Stimulated activated naive CD8-positive, alpha-beta T cell treated with anti-CD3 and anti-CD28 coated beads, Interleukin-15, amount 100 ng/mL, for 72 hours (primary cell): ENCODE results near the gene HOXB1.

ENCODE experiments used
- ATAC-seq: fragments of 150-1000 bp; cut with Tn5 transposase; 2 replicates; pipeline ENCODE4 v1.10.0; 2021; ENCODE audit warnings: mild to moderate bottlenecking, moderate library complexity
- DNase-seq, 2 donors: peaks; one replicate each; pipeline ENCODE4 v3.0.0; 2021 to 2022
- H3K27ac Mint-ChIP-seq, 2 donors: one replicate each; pipeline ENCODE4 v1.8.0; 2022; ENCODE audit warnings: mild to moderate bottlenecking in 2 of 2, mixed read lengths in 2 of 2, moderate library complexity in 2 of 2
- H3K27me3 Mint-ChIP-seq: one replicate; pipeline ENCODE4 v1.8.0; 2022; ENCODE audit warnings: mixed read lengths
- H3K4me1 Mint-ChIP-seq: one replicate; pipeline ENCODE4 v1.8.0; 2022; ENCODE audit warnings: mild to moderate bottlenecking, mixed read lengths
- H3K4me3 Mint-ChIP-seq, 2 donors: one replicate each; pipeline ENCODE4 v1.8.0; 2022; ENCODE audit warnings: mild to moderate bottlenecking in 2 of 2, mixed read lengths in 2 of 2, moderate library complexity in 1 of 2
- H3K9me3 Mint-ChIP-seq, 2 donors: one replicate each; pipeline ENCODE4 v1.8.0; 2022; ENCODE audit warnings: mixed read lengths in 2 of 2

The HOXB1 gene

DNA sequence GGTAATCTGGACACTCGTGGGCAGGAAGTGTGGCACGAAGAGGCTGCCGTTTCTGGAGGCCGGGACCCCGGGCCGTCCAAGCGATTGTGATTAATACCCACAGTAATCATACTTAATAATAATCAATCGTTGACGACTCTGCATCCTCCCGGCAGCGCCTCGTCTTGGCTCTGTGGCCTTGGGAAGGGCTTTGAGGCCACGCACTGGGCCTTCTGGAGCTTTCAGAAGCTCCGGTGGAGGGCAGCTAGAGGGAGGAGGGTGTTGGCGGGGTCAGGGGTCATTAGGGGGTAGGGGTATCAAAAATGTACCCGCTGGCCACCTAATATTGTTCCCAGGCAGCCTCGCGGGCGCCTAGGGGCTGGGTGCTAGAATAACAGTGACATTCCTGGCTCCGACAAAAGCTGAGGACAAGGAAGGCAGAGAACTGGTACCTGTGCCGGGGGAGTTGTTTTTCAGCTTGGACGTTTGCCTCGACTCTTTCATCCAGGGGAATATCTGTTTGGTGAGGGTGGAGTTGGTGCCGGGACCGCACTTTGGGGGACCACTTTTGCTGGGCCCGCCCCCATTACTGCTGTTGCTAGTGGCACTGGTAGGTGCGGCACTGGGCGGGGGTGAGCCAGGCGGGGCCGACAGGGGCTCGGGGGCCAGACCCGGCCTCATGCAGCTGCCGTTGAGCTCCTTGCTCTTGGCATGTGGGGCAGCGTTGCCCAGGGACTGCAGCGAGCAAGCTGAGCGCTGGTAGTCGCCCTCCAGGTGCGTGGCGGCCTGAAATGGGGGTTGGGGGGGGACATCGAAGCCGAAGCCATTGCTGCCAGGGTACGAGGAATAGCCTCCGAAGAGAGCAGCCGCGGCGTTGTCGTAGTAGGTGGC lies 21.0 kb upstream of the HOXB1 start:
- no peaks in the 10 kb centered on the region for H3K9me3 Mint-ChIP-seq
- DNase-seq, result no peak
- no peak overlapping the region for H3K27ac Mint-ChIP-seq
- H3K4me3 Mint-ChIP-seq, result no peak overlapping the region
- no peak for ATAC-seq
- peaks cover 32% of the 10 kb centered on the region for H3K27me3 Mint-ChIP-seq
- H3K4me1 Mint-ChIP-seq, result peaks cover 21% of the 10 kb centered on the region

DNA sequence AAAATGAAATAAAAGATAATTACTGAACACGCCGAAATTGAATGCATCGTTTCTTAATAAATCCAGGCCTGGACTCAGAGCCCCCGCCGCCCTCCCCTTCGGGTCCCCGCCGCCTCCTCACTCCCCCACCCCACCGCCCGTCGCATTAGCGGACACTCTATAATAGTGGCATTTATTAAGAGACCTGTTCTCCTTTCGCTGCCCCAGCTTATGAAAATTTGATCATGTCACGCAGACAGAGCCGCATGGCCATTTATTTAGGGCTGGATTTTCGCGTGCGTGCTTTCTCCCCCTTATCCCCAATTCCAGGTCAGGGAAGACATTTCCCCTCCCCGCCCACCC lies 20.4 kb upstream of the HOXB1 start:
- Mint-ChIP-seq H3K4me3 (no peak overlapping the region), H3K4me1 (peaks cover 27% of the 10 kb centered on the region), H3K27ac (no peak overlapping the region), H3K9me3 (no peaks in the 10 kb centered on the region), H3K27me3 (peaks cover 32% of the 10 kb centered on the region)
- ATAC-seq, result no peak
- DNase-seq, result no peak

DNA sequence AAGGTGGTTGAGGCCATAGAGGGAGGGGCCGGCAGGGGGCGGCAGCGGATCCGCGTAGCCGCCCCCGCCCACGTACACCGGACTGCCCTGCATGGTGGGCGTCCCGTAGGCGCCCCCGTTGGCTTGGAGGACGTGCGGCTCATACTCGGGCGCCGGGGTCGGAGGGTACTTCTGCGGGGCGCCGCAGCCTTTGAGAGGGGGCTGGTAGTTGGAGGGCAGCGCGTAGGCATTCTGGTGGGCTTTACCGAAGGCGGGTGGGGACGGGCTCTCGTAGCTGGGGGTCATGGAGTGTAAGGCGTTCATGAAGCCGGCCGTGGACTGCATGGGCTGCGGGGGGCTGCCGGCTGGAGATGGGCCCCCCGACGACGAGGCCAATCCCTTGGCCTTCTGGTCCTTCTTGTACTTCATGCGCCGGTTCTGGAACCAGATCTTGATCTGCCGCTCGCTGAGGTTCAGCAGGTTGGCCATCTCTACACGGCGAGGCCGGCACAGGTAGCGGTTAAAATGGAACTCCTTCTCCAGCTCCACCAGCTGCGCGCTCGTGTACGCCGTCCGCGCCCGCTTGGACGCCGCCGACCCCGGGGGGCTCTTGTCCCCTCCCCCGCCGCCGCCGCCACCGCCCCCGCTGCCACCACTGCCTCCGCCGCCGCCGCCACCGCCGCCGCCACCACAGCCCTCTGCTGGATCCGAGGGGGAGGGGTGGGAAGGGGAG lies 19.8 kb upstream of the HOXB1 start:
- no peak for DNase-seq

DNA sequence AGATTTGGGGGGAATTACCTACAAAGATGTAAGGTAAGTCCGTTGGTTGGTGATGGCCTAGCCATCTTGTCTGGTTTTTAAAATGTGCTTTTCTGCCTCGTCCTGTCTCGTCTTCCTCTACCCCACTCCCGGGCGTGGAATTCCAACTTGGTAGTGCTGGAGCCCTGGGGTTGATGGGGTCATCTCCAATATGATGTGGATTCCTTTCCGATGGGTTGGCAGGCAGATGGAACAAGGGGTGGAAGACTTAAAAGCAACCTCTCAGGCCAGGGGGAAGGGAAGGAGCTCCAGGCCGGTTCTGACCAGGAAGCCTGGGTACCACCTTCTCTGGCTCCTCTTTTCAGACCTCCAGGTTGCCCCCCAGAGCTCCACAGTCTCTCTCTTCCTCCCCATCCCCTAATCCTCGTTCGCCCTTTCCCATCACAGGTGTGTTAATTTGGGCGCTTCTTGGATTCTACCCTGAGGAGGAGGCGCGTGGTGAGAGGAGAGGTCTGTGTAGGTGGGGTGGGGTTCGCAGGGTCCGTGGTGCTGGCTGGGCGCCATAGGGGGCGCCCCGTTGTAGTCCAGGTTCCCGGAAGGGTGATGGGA lies 19.2 kb upstream of the HOXB1 start:
- Mint-ChIP-seq H3K9me3 (no peaks in the 10 kb centered on the region), H3K4me3 (no peak overlapping the region), H3K27me3 (peaks cover 32% of the 10 kb centered on the region), H3K27ac (no peak overlapping the region), H3K4me1 (peaks cover 24% of the 10 kb centered on the region)
- no peak for DNase-seq
- ATAC-seq, result no peak

More for the DNA sequence above, 19.8 kb upstream of the HOXB1 start:
- peaks cover 24% of the 10 kb centered on the region for H3K4me1 Mint-ChIP-seq
- H3K4me3 Mint-ChIP-seq, result no peak overlapping the region
- H3K27ac Mint-ChIP-seq, result peak overlapping the region in 1 of 2 donors; percentile 93
- peak; percentile 32 for ATAC-seq
- no peaks in the 10 kb centered on the region for H3K9me3 Mint-ChIP-seq
- peaks cover 32% of the 10 kb centered on the region for H3K27me3 Mint-ChIP-seq

DNA sequence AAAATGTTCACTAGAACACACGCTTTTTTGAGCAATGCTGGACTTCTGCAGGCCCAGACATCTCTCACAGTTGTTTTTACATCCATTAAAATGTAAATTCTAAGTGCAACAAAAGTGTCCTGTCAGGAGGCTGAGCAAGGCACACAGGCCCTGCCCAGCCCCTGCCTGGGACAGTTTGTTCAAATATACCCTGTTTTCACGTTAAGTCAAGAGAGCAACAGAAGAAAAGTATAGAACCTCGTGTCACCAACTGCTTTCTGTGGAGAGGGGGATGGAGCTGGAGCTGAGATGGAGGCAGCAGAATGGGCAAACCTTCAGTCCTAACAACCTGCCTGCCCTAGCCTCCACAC lies 18.4 kb upstream of the HOXB1 start:
- no peak overlapping the region for H3K27ac Mint-ChIP-seq
- peaks cover 23% of the 10 kb centered on the region for H3K4me1 Mint-ChIP-seq
- peaks cover 32% of the 10 kb centered on the region for H3K27me3 Mint-ChIP-seq
- no peak for DNase-seq
- H3K9me3 Mint-ChIP-seq, result no peaks in the 10 kb centered on the region
- ATAC-seq, result no peak
- H3K4me3 Mint-ChIP-seq, result no peak overlapping the region

DNA sequence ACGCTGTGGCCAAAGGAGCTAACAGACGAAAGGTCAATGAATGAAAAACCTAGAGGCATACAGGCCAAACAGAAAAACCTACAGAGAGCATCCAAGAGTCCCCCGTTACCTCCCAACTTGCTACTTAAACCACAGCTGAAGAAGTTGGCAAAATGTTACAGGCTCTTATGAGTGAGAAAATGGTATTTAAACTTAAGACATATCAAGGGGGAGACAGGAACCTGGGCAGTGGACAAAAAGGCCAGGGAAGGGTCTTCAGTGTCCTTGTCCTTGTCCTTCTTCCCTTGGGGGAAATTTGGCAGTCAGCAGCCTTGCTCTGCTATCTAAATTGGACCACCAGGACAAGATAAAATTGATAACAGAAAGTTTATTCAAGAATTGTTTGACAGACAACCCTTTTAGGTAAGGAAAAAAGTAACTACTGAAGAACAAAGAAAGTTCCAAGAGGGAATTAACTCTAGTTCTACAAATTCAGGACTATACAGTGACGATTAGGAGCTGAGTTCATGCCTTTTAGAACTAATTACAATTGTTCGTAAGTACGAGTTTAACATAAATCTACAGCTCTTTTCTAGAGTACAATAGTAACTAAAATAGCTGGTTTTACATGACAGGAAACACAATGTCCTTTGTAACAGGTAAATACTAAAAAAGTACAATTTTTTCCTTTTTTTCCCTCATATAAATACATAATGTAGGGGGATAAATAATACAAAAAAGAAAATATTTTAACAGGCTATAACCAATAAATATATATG lies 17.9 kb upstream of the HOXB1 start:
- Mint-ChIP-seq H3K4me3 (peak overlapping the region in 1 of 2 donors; percentile 59), H3K27me3 (peaks cover 32% of the 10 kb centered on the region), H3K4me1 (peaks cover 28% of the 10 kb centered on the region), H3K27ac (no peak overlapping the region), H3K9me3 (no peaks in the 10 kb centered on the region)
- ATAC-seq (no peak), DNase-seq (no peak)

DNA sequence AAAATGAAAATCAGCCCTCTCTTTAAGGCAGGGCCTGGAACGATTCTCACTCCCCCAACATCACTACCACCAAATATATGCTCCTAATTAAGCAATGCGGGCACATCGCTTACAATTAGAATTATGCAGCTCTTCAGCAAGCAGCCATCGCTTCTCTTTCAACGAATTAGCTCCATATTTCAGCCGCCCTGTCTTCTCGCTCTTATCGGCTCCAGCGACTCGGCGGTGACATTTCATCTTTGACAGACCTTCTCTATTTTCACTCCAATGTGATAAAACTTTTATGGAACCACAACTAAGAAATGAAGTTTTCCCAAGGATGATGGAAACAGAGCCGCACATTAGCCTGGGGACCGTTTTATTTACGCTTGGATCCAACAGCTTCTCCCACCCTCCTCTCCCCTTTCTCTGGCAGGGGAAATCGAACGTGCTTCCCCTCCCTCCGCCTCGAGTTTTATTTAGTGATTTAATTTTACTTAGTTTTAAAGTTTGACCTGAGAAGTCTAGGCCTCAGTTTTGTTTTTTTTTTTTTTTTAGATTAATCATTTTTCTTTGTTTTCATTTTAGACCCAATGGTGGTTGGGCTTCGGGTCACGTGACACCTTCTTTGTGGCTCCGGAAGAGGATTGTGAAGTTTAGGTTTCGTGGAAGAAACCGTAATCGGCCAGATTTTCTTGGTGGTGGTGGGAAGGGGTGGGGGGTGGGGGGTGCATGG lies 17.2 kb upstream of the HOXB1 start:
- DNase-seq, result no peak
- H3K4me3 Mint-ChIP-seq, result peak overlapping the region; percentile 33 to 59
- H3K4me1 Mint-ChIP-seq, result peaks cover 33% of the 10 kb centered on the region
- peaks cover 39% of the 10 kb centered on the region for H3K27me3 Mint-ChIP-seq
- H3K27ac Mint-ChIP-seq, result peak overlapping the region; percentile 21 to 27
- H3K9me3 Mint-ChIP-seq, result no peaks in the 10 kb centered on the region
- ATAC-seq, result no peak

DNA sequence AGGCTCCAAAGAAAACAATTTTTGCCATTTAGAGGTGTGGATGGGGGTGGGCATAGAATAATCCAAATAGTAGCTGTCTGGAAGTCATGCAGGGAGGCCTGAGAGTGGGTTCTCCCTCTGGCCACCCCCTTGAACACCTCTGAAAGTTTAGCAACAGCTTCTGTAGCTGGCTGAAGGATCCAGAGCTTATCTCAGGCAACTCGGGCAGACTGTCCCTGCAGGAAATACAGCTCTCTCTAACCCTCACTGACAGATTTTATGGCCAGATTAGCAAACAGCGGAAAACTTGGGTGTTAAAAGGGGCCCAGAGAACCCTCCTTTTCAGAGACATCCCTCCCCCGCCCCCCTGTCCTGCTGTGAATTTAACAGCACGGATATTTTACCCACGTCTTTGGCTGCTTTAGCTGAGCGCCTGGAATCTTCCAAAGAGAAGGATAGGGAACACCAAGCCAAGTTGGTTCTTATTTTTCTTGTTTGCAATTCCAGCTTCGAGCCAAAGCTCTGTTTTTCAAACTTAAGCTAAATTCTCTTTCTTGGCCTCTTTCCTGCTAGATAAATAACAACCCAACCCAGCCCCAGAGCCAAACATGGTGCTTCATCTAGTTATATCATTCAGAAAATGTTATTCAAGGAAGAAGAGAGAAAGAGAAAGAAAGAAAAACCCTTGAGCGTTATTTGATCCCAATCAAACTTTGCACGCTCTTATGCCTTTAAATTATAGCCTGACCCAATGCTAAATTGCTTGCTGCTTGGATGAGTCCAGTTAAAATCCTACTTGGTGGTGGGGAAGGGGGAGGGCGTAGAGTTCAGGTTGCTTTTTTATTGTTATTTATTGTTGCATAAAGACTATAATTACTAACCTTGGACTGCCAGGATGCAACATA lies 16.4 kb upstream of the HOXB1 start:
- Mint-ChIP-seq H3K27me3 (peaks cover 47% of the 10 kb centered on the region), H3K9me3 (no peaks in the 10 kb centered on the region), H3K4me1 (peaks cover 41% of the 10 kb centered on the region), H3K4me3 (peak overlapping the region; percentile 59 to 66), H3K27ac (peak overlapping the region in 1 of 2 donors; percentile 21)
- no peak for ATAC-seq
- DNase-seq, result no peak

DNA sequence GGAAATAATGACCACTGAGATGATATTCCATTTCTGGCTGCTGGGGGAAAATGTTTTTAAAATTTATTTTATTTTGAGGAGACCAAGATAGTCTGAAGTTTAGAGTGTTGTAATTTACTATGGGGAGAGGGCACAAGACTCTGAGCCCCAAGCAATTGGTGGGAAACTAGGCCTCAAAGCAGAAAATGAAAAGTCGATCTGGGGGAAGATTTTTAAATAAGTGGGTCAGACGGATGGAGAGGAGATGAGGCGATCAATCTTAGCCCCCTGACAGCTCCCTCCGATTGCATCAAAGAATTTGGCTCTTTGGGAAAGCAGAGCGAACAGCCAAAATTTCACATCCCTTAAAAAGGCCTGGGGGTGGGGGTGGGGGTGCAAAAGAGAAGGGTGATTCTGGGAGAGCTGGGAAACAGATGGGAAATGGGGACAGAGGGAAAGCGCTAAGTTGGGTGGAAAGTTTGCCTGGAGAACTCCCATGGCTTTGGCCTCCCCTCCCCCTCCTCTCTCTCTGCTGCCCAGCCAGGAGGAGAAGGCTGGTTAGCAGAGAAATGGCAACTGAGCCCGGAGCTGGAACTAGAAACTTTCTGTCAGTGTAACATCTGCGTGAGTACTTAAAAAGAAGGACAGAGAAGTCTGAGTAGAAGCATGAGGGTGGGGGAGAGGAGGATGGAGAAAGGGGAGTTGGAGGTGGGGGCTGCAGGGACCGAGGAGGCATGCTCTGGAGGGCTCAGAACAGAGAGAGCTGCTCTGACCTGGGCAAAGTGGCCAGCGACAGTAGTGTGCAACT lies 15.5 kb upstream of the HOXB1 start:
- peaks cover 55% of the 10 kb centered on the region for H3K27me3 Mint-ChIP-seq
- H3K4me1 Mint-ChIP-seq, result peaks cover 50% of the 10 kb centered on the region
- no peak overlapping the region for H3K27ac Mint-ChIP-seq
- peak overlapping the region; percentile 39 to 66 for H3K4me3 Mint-ChIP-seq
- ATAC-seq (no peak), DNase-seq (no peak)
- no peaks in the 10 kb centered on the region for H3K9me3 Mint-ChIP-seq

DNA sequence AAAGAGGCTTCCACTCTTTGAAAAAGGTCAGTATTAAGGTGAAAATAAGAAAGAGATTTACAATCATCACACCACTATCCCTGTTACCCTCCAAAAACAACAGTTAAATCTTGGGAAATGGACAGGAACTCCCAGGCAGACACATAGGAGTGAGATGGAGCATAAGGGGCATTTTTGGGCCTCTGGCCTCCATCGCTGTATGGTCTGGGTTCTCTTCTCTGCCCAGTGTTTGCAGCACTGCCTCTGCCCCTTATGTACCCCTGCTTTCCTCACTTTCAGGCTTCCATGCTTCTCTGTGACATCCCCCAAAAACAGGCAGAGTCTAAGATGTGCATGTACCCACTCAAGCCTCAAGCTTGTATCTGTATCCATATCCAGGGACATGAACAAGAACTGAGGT lies 14.7 kb upstream of the HOXB1 start:
- no peak for DNase-seq
- Mint-ChIP-seq H3K9me3 (no peaks in the 10 kb centered on the region), H3K27me3 (peaks cover 60% of the 10 kb centered on the region), H3K4me1 (peaks cover 55% of the 10 kb centered on the region), H3K4me3 (peak overlapping the region; percentile 95), H3K27ac (peak overlapping the region in 1 of 2 donors; percentile 71)
- no peak for ATAC-seq

DNA sequence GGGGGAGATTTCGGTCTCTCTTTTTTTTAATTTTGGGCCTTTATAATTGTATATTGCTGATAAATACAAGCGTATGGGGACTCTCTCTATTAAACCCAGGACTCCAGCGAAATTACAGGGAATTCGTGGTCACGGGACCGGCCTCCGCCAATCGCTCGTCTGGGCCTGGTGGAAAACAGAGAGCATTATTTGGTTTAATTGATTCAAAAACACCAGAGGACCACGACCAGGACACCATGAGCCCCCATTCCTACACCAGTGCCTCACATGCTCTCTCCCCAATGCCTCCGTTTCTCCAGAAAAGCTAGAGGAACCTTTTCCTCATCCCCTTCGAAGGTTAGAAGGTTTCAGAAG lies 14.2 kb upstream of the HOXB1 start, which contains the start of gene HOXB2:
Gene HOXB2, minus strand, starts transcription at position 88 of the 354 bp plus-strand sequence. CDS start 198 bp downstream, outside the sequence.
- no peak for ATAC-seq
- no peaks in the 10 kb centered on the region for H3K9me3 Mint-ChIP-seq
- H3K27me3 Mint-ChIP-seq, result peaks cover 60% of the 10 kb centered on the region
- H3K4me1 Mint-ChIP-seq, result peaks cover 60% of the 10 kb centered on the region
- peak within 1 kb of the TSS; percentile 92 to 96 for H3K27ac Mint-ChIP-seq
- H3K4me3 Mint-ChIP-seq, result peak within 1 kb of the TSS; percentile 95
- no peak for DNase-seq

DNA sequence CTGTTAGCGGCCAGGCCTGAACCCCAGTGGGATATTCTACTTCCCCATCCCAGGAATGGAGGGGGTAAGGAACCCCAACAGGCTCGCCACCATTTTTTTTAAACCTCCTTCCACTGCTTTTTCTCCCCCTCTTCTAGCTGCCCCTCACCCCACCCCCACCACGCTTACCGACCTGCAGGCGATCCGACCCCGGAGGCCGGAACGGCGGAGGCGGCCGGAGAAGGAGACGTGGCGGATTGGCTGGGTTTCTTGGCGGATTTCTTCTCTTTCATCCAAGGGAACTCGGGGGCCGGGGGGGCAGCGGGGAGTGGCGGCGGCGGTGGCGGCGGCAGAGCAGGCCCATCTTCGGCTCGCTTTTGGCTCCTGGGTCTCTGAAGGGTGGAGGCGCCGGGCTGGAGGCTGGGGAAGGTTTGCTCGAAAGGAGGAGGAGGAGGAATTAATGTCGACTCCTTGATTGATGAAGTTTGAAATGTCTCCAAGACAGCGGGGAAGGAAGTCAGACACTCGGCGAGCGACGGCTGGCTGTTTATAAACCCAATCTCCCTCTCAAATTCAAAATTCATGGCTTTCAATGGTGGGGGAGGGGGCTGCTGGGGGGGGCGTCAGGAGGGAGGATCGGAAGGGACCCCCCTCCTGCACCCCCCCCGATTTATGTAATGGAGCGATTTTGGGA lies 13.7 kb upstream of the HOXB1 start:
- H3K27me3 Mint-ChIP-seq, result peaks cover 60% of the 10 kb centered on the region
- no peaks in the 10 kb centered on the region for H3K9me3 Mint-ChIP-seq
- ATAC-seq (peak; percentile 11), DNase-seq (peak; percentile 20 to 45)
- H3K4me1 Mint-ChIP-seq, result peaks cover 61% of the 10 kb centered on the region
- H3K4me3 Mint-ChIP-seq, result peak overlapping the region; percentile 95
- H3K27ac Mint-ChIP-seq, result peak overlapping the region; percentile 92 to 96

DNA sequence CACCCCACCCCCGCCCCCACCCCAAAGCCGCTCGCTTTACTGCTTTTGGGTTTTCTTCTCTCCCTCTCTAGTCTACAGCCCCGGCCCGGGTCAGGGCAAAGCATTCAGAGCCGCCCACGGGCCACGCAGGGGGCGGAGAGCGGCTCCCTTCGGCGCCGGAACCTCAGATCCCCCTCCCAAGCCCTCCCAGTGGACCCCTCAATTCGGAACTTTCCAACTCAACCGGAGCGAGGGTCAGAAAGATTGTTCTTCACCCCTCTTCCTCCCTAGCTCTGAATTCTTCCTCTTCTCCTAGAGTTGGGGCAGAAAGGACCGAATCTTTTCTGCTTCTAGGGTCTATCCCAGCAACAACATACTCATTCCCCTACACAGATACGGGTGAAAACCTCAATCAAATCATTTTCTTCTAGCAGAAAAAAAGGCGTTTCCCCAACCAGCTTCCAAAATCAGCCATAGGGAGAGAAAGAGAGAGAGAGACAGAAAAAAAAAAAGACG lies 13.1 kb upstream of the HOXB1 start:
- Mint-ChIP-seq H3K9me3 (no peaks in the 10 kb centered on the region), H3K27me3 (peaks cover 60% of the 10 kb centered on the region), H3K4me1 (peaks cover 61% of the 10 kb centered on the region), H3K4me3 (peak overlapping the region; percentile 95), H3K27ac (peak overlapping the region; percentile 92 to 96)
- peak in 1 of 2 donors; percentile 52 for DNase-seq
- peak; percentile 72 for ATAC-seq
